ENCODE measurements around the gene TMEM14B. TPM values are rescaled to one million over a fixed set of nuclear protein-coding genes. Genes with fewer than 3 reads are reported as not detected.

The TMEM14B gene
- total and polyA plus RNA-seq, 9 of the 15 experiments (the other 6 are each of a cell fraction or from before 2014, with no cell fraction given): 174 to 862 (median 263) TPM

- CTCF ChIA-PET (ENCODE audit: low intra/inter-chr PET ratio): no interaction called here
- peak; percentile 98 for FAIRE-seq
- peak; percentile 86 for TF ChIP-seq MTA3 (IDR thresholded peaks at IDR 0.05; ENCODE audit: borderline replicate concordance)
- TF ChIP-seq, protein P1, sequence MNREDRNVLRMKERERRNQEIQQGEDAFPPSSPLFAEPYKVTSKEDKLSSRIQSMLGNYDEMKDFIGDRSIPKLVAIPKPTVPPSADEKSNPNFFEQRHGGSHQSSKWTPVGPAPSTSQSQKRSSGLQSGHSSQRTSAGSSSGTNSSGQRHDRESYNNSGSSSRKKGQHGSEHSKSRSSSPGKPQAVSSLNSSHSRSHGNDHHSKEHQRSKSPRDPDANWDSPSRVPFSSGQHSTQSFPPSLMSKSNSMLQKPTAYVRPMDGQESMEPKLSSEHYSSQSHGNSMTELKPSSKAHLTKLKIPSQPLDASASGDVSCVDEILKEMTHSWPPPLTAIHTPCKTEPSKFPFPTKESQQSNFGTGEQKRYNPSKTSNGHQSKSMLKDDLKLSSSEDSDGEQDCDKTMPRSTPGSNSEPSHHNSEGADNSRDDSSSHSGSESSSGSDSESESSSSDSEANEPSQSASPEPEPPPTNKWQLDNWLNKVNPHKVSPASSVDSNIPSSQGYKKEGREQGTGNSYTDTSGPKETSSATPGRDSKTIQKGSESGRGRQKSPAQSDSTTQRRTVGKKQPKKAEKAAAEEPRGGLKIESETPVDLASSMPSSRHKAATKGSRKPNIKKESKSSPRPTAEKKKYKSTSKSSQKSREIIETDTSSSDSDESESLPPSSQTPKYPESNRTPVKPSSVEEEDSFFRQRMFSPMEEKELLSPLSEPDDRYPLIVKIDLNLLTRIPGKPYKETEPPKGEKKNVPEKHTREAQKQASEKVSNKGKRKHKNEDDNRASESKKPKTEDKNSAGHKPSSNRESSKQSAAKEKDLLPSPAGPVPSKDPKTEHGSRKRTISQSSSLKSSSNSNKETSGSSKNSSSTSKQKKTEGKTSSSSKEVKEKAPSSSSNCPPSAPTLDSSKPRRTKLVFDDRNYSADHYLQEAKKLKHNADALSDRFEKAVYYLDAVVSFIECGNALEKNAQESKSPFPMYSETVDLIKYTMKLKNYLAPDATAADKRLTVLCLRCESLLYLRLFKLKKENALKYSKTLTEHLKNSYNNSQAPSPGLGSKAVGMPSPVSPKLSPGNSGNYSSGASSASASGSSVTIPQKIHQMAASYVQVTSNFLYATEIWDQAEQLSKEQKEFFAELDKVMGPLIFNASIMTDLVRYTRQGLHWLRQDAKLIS (CRISPR knock-in tag; IDR thresholded peaks at IDR 0.05): no peak; the same call in 1 of the 2 replicates
- TF ChIP-seq RBBP5 (IDR thresholded peaks at IDR 0.05; ENCODE audit: borderline replicate concordance, insufficient read depth, low read length, poor library complexity, severe bottlenecking): peak; percentile 44
- no peak for TF ChIP-seq SAFB2 (IDR thresholded peaks at IDR 0.05; ENCODE audit: borderline replicate concordance, low read depth, low read length, severe bottlenecking)
- no peak for TF ChIP-seq MXD1 (CRISPR knock-in tag; IDR thresholded peaks at IDR 0.05; ENCODE audit: borderline replicate concordance, poor library complexity, severe bottlenecking)
- TF ChIP-seq, protein P2, sequence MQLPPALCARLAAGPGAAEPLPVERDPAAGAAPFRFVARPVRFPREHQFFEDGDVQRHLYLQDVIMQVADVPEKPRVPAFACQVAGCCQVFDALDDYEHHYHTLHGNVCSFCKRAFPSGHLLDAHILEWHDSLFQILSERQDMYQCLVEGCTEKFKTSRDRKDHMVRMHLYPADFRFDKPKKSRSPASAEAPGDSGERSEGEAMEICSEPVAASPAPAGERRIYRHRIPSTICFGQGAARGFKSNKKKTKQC (CRISPR knock-in tag; IDR thresholded peaks at IDR 0.05): 0 out of 2 replicates have a peak, but pooled peaks have one; percentile 23
- peak; percentile 33 to 49 (median 36); a peak in 5 of 6 replicates for TF ChIP-seq CTCF (IDR thresholded peaks at IDR 0.05 in 2 of 3, conservative IDR thresholded peaks at IDR 0.05 in 1 of 3; ENCODE audit: insufficient read depth in 2 of 3, low read depth in 1 of 3, low read length in 3 of 3)
Measured at GRCh38 chr6:10771371-10771894, 23.8 kb downstream of the TMEM14B start.

More at GRCh38 chr6:10771371-10771894, 23.8 kb downstream of the TMEM14B start:
- Histone ChIP-seq H3K9me3 (replicated peaks; ENCODE audit: control insufficient read depth, insufficient read depth, low read depth, low read length) (no peaks in the 10 kb centered on the region), H4K20me1 (replicated peaks; ENCODE audit: control insufficient read depth, insufficient read depth, low read length) (no peaks in the 10 kb centered on the region), H3K27me3 (ENCODE audit: control insufficient read depth in 2 of 2, insufficient read depth in 2 of 2, low read length in 2 of 2) (no peaks in the 10 kb centered on the region), H3K36me3 (ENCODE audit: control insufficient read depth, insufficient read depth, low read length) (peaks cover 34% of the 10 kb centered on the region), H3K9ac (ENCODE audit: insufficient read depth in 1 of 2, low read depth in 2 of 2, low read length in 2 of 2) (peak overlapping the region; percentile 25 to 40; a peak in 2 of 4 replicates), H3K79me2 (ENCODE audit: control insufficient read depth, insufficient read depth, low read length) (no peaks in the 10 kb centered on the region), H3K4me3 (no peak overlapping the region; the same call in 1 of the 2 replicates), H2AFZ (ENCODE audit: low read depth, low read length) (peak overlapping the region; percentile 63), H3K4me1 (replicated peaks in 1 of 2; ENCODE audit: control insufficient read depth in 2 of 2, insufficient read depth in 2 of 2, low read length in 2 of 2) (peaks cover 10 to 18% of the 10 kb centered on the region in 2 experiments; a peak in 4 of 5 replicates), H3K4me2 (ENCODE audit: insufficient read depth, low read length) (peak overlapping the region; percentile 70), H3K9me1 (ENCODE audit: control insufficient read depth, insufficient read depth, low read length) (no peaks in the 10 kb centered on the region), H3K27ac (ENCODE audit: extremely low read depth, low read depth, low read length) (peak overlapping the region; percentile 5; the same call in 2 of the 3 replicates)
- ATAC-seq (peak; percentile 99), DNase-seq (ENCODE audit: extremely low read depth in 1 of 4, low spot score in 3 of 4) (peak; percentile 47 to 94 (median 70))
- in situ Hi-C loops (cut with MboI) (no loop called here), intact Hi-C loops (cut with micrococcal nuclease) (loop anchor here (1.0 kb wide), 1 partner anchor 24 kb away; the partner anchor contains the start of gene TMEM14B)
- WGBS (ENCODE audit: insufficient coverage, low coverage, missing lambda C conversion rate): 2% methylated on average over 12 of the region's 12 CpGs
- POLR2A ChIA-PET: interaction anchor here (0.6 to 2.3 kb wide), 8 partner anchors 9 to 74 kb away, joined by 3 to 11 read pairs (median 4); partner anchors contain the start of gene TMEM14C
- BruUV-seq (replicated peaks): no TSS peak
